BLaER1 treated with 17β-estradiol and CSF1 and Interleukin-3, amounts not matched to agents 10 nM and 100 nM (cell line): ENCODE measurements around the gene SH3TC2.
A peak's percentile ranks its signal among the peaks of the same experiment; 100 is the strongest.

Experiments used
- H3K27ac ChIP-seq, 11 experiments: shearing (Covaris generic); formaldehyde crosslinking; 2 replicates each; pipeline ENCODE4 v1.8.1; 2022
- H3K27me3 ChIP-seq, 11 experiments: shearing (Covaris generic); formaldehyde crosslinking; 2 replicates each; pipeline ENCODE4 v1.8.1; 2022
- H3K36me3 ChIP-seq, 11 experiments: shearing (Covaris generic); formaldehyde crosslinking; 2 replicates each; pipeline ENCODE4 v1.8.1; 2022
- H3K4me1 ChIP-seq, 10 experiments: shearing (Covaris generic); formaldehyde crosslinking; 2 replicates each; pipeline ENCODE4 v1.8.1; 2022
- H3K4me2 ChIP-seq, 11 experiments: shearing (Covaris generic); formaldehyde crosslinking; 2 replicates each; pipeline ENCODE4 v1.8.1; 2022
- H3K4me3 ChIP-seq, 10 experiments: shearing (Covaris generic); formaldehyde crosslinking; 2 replicates each; pipeline ENCODE4 v1.8.1; 2022
- H3K9ac ChIP-seq, 11 experiments: shearing (Covaris generic); formaldehyde crosslinking; 2 replicates each; pipeline ENCODE4 v1.8.1; 2022
- H3K9me3 ChIP-seq, 11 experiments: shearing (Covaris generic); formaldehyde crosslinking; replicated peaks in 1 of 11; 2 replicates each; pipeline ENCODE4 v1.8.1; 2022
- H4K20me1 ChIP-seq, 11 experiments: shearing (Covaris generic); formaldehyde crosslinking; 2 replicates each; pipeline ENCODE4 v1.8.1; 2022
- Cebpa-rat ChIP-seq, 11 experiments: shearing (Covaris generic); IDR thresholded peaks; 2 replicates each; pipeline ENCODE4 v1.8.1; 2022

SH3TC2 gene

GRCh38 chr5:148976569-148977381 is 86.1 kb downstream of the SH3TC2 start:
- Histone ChIP-seq H3K9me3 (no peaks in the 10 kb centered on the region), H4K20me1 (no peaks in the 10 kb centered on the region), H3K27ac (no peak overlapping the region), H3K9ac (no peak overlapping the region), H3K4me1 (peaks cover 0 to 21% (median 12%) of the 10 kb centered on the region in 10 experiments; a peak in 18 of 20 replicates), H3K36me3 (no peaks in the 10 kb centered on the region), H3K4me3 (no peak overlapping the region), H3K27me3 (no peaks in the 10 kb centered on the region), H3K4me2 (no peak overlapping the region)
- TF ChIP-seq Cebpa-rat (IDR thresholded peaks at IDR 0.05), result no peak

DNA sequence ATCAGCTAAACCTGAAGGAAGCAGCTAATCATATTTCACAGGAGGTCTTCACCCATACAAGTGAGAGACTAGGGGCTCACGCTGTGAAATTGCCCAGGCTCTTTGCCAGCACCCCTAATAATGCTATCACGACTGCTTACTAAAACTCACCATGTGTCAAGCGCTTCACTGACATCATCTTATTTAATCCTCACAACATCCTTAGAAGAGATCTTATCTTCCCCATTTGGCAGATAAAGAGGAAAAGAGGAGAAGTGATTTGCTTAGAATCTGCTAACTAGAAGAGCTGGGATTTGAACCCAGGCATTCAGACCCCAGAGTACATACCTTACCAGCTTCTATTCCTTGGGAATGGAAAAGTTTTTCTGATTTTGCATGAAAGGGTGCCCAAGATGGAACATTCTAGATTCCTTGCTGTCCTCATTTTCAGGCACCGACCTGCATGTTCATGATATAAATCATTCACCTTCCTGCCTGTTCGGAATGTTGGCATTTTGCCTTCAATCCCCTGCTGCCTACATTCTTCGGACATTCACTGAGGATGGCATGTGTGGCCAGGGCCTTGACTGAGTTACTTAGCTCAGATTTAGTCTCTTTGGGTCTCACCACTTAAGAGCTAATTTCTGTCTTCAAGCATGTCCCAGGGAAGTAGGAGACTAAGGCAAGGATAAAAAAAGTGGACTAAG is 88.1 kb downstream of the SH3TC2 start:
- Histone ChIP-seq H3K9me3 (no peaks in the 10 kb centered on the region), H3K27me3 (no peaks in the 10 kb centered on the region), H3K27ac (no peak overlapping the region), H3K4me2 (no peak overlapping the region), H3K36me3 (no peaks in the 10 kb centered on the region), H3K9ac (no peak overlapping the region), H3K4me3 (no peak overlapping the region), H3K4me1 (peaks cover 0 to 21% (median 12%) of the 10 kb centered on the region in 10 experiments; a peak in 18 of 20 replicates), H4K20me1 (no peaks in the 10 kb centered on the region)
- TF ChIP-seq Cebpa-rat (IDR thresholded peaks at IDR 0.05), result no peak

- no peak for TF ChIP-seq Cebpa-rat (IDR thresholded peaks at IDR 0.05)
- Histone ChIP-seq H3K9ac (no peak overlapping the region), H4K20me1 (no peaks in the 10 kb centered on the region), H3K27me3 (no peaks in the 10 kb centered on the region), H3K4me1 (peaks cover 0 to 21% (median 12%) of the 10 kb centered on the region in 10 experiments; a peak in 18 of 20 replicates), H3K27ac (peak overlapping the region in 3 of 11 experiments; percentile 12 to 18 (median 17); a peak in 2 of 22 replicates), H3K9me3 (no peaks in the 10 kb centered on the region), H3K4me2 (peak overlapping the region in 8 of 11 experiments; percentile 37 to 81 (median 62); a peak in 14 of 22 replicates), H3K36me3 (no peaks in the 10 kb centered on the region), H3K4me3 (no peak overlapping the region)
Observed at GRCh38 chr5:148973455-148973854, 89.4 kb downstream of the SH3TC2 start.

DNA sequence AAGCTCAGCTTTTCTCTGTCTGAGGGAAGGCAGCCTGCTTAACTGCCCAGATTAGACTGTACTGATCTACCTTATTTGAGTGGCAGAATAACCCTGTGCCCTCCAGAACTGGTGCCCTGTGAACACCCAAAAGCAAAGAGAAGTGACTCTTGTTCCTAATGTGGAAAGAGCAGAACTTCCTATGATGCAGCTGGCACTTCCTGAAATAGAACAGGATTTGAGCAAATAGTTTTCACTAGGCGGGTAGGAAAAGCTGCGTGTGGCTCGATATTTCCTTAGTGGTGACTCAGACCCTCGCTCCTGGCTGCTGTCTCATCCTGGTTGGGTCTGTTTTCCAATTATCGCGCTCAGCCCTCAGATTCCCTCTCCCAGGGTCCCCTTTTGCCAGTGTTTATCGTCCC is 89.9 kb downstream of the SH3TC2 start:
- Histone ChIP-seq H3K4me3 (no peak overlapping the region), H3K27ac (peak overlapping the region in 5 of 11 experiments; percentile 1 to 40 (median 17); a peak in 4 of 22 replicates), H3K9me3 (no peaks in the 10 kb centered on the region), H3K36me3 (no peaks in the 10 kb centered on the region), H3K4me2 (peak overlapping the region in 10 of 11 experiments; percentile 33 to 81 (median 58); a peak in 20 of 22 replicates), H4K20me1 (no peaks in the 10 kb centered on the region), H3K4me1 (peaks cover 0 to 21% (median 12%) of the 10 kb centered on the region in 10 experiments; a peak in 18 of 20 replicates), H3K27me3 (no peaks in the 10 kb centered on the region), H3K9ac (peak overlapping the region in 1 of 11 experiments; percentile 22; a peak in 1 of 22 replicates)
- TF ChIP-seq Cebpa-rat (IDR thresholded peaks at IDR 0.05), result no peak

DNA sequence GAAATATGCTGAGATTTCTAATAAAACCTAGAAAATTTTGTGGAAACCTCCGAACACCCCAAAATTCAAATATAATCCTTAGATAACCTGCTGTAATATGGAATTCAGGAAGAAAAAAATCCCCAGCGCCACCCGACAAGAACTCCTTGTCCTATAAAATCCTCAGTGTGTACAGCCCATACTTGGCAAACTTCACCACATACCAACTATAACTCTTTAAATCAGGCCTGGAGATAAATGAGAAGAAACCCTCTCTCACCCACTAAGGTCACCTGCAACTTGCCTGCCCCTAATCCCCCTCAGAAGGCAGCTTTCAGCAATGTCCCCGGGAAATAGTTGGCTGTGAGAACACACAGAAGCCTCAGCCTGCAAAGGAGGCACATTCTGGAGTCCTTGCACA is 90.5 kb downstream of the SH3TC2 start:
- H3K27me3 ChIP-seq, result no peaks in the 10 kb centered on the region
- peaks cover 0 to 21% (median 12%) of the 10 kb centered on the region in 10 experiments; a peak in 18 of 20 replicates for H3K4me1 ChIP-seq
- H3K4me3 ChIP-seq, result no peak overlapping the region
- peak overlapping the region in 1 of 11 experiments; percentile 22; a peak in 1 of 22 replicates for H3K9ac ChIP-seq
- no peaks in the 10 kb centered on the region for H3K36me3 ChIP-seq
- peak overlapping the region in 10 of 11 experiments; percentile 33 to 81 (median 58); a peak in 18 of 22 replicates for H3K4me2 ChIP-seq
- H3K27ac ChIP-seq, result peak overlapping the region in 3 of 11 experiments; percentile 1 to 40 (median 35); a peak in 4 of 22 replicates
- H4K20me1 ChIP-seq, result no peaks in the 10 kb centered on the region
- TF ChIP-seq Cebpa-rat (IDR thresholded peaks at IDR 0.05), result no peak
- H3K9me3 ChIP-seq, result no peaks in the 10 kb centered on the region

DNA sequence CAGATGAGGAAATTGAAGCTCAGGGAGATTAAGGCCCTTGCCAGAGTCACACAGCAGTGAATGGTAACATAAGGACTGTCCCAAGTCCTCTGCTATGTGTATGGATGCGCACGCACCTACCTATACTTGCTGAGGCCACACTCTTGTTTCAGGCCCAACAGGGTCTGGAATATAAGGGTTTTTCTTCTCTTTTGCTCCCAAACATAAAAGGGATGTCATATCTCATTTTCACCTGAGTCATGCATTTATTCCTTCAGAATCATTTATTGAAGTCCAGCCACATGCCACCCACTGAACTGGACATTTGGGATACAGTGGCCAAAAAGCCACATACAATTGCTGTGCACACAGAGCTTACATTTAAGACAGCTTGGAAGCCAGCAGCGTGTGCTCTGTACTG is 92.0 kb downstream of the SH3TC2 start:
- H4K20me1 ChIP-seq, result no peaks in the 10 kb centered on the region
- no peak overlapping the region for H3K9ac ChIP-seq
- H3K36me3 ChIP-seq, result no peaks in the 10 kb centered on the region
- H3K4me3 ChIP-seq, result no peak overlapping the region
- H3K4me2 ChIP-seq, result no peak overlapping the region
- TF ChIP-seq Cebpa-rat (IDR thresholded peaks at IDR 0.05), result no peak
- no peaks in the 10 kb centered on the region for H3K9me3 ChIP-seq
- H3K27me3 ChIP-seq, result no peaks in the 10 kb centered on the region
- H3K4me1 ChIP-seq, result peaks cover 0 to 21% (median 12%) of the 10 kb centered on the region in 10 experiments; a peak in 18 of 20 replicates
- H3K27ac ChIP-seq, result no peak overlapping the region

- no peaks in the 10 kb centered on the region for H3K9me3 ChIP-seq
- TF ChIP-seq Cebpa-rat (IDR thresholded peaks at IDR 0.05), result no peak
- no peaks in the 10 kb centered on the region for H3K36me3 ChIP-seq
- peaks cover 0 to 21% (median 12%) of the 10 kb centered on the region in 10 experiments; a peak in 18 of 20 replicates for H3K4me1 ChIP-seq
- no peaks in the 10 kb centered on the region for H4K20me1 ChIP-seq
- H3K27me3 ChIP-seq, result no peaks in the 10 kb centered on the region
- no peak overlapping the region for H3K4me2 ChIP-seq
- H3K27ac ChIP-seq, result no peak overlapping the region
- H3K9ac ChIP-seq, result no peak overlapping the region
- H3K4me3 ChIP-seq, result no peak overlapping the region
Observed at GRCh38 chr5:148970228-148970627, 92.6 kb downstream of the SH3TC2 start.

GRCh38 chr5:148969291-148969690 is 93.6 kb downstream of the SH3TC2 start:
- H3K27ac ChIP-seq, result no peak overlapping the region
- H3K4me2 ChIP-seq, result no peak overlapping the region
- no peak for TF ChIP-seq Cebpa-rat (IDR thresholded peaks at IDR 0.05)
- H3K4me1 ChIP-seq, result peaks cover 0 to 22% (median 12%) of the 10 kb centered on the region in 10 experiments; a peak in 18 of 20 replicates
- H3K27me3 ChIP-seq, result no peaks in the 10 kb centered on the region
- H3K9me3 ChIP-seq, result no peaks in the 10 kb centered on the region
- no peak overlapping the region for H3K4me3 ChIP-seq
- no peak overlapping the region for H3K9ac ChIP-seq
- no peaks in the 10 kb centered on the region for H3K36me3 ChIP-seq
- H4K20me1 ChIP-seq, result no peaks in the 10 kb centered on the region

GRCh38 chr5:148968311-148968710 is 94.6 kb downstream of the SH3TC2 start:
- H3K27ac ChIP-seq, result no peak overlapping the region
- no peaks in the 10 kb centered on the region for H3K27me3 ChIP-seq
- no peak overlapping the region for H3K4me3 ChIP-seq
- H3K4me2 ChIP-seq, result no peak overlapping the region
- H3K36me3 ChIP-seq, result no peaks in the 10 kb centered on the region
- H3K4me1 ChIP-seq, result peaks cover 0 to 25% (median 14%) of the 10 kb centered on the region in 10 experiments; a peak in 18 of 20 replicates
- no peaks in the 10 kb centered on the region for H4K20me1 ChIP-seq
- no peaks in the 10 kb centered on the region for H3K9me3 ChIP-seq
- no peak for TF ChIP-seq Cebpa-rat (IDR thresholded peaks at IDR 0.05)
- no peak overlapping the region for H3K9ac ChIP-seq
